GM12801 (cell line): ENCODE data around the gene ARFGEF3.

Experiments
- TF ChIP-seq, protein P1 (sequence below): IDR thresholded peaks from one replicate; pipeline ENCODE4 v1.5.1; 2011; ENCODE audit warnings: control low read depth; ENCODE audit not compliant: insufficient read length; ENCODE audit errors: extremely low read depth

ARFGEF3 gene

DNA sequence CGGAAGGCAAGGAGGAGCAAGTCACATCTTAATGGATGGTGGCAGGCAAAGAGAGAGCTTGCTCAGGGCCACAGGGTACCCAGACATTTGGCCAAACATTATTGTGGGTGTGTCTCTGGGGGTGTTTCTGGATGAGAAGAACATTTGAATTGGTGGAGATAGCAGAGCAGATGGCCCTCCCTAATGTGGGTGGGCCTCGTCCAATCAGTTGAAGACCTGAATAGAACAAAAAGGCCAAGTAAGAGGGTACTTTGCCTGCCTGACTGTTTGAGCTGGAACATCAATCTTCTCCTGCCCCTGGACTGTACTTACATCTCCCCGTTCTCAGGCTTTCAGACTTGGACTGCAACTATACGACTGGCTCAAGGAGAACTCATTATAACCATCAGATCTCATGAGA lies 160.2 kb downstream of the ARFGEF3 start:
- TF ChIP-seq, protein P1, sequence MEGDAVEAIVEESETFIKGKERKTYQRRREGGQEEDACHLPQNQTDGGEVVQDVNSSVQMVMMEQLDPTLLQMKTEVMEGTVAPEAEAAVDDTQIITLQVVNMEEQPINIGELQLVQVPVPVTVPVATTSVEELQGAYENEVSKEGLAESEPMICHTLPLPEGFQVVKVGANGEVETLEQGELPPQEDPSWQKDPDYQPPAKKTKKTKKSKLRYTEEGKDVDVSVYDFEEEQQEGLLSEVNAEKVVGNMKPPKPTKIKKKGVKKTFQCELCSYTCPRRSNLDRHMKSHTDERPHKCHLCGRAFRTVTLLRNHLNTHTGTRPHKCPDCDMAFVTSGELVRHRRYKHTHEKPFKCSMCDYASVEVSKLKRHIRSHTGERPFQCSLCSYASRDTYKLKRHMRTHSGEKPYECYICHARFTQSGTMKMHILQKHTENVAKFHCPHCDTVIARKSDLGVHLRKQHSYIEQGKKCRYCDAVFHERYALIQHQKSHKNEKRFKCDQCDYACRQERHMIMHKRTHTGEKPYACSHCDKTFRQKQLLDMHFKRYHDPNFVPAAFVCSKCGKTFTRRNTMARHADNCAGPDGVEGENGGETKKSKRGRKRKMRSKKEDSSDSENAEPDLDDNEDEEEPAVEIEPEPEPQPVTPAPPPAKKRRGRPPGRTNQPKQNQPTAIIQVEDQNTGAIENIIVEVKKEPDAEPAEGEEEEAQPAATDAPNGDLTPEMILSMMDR, result no peak

DNA sequence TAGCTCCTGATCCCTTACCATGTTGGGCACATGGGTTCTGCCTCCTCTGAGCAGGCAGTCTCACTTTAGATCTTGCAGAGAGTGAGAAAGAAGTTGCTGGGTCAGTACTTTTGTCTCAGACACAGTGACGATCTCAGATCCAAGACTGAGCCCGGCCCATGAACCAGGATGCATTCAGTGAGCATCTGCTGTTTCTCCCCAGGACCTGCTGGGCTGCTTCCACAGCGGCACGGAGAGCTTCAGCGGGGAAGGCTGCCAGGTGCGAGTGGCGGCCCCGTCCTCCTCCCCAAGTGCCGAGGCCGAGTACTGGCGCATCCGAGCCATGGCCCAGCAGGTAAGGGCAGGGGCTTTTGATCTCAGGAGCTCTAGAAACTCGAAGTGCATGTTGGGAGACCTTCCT lies 162.1 kb downstream of the ARFGEF3 start:
- TF ChIP-seq, protein P1, result no peak

DNA sequence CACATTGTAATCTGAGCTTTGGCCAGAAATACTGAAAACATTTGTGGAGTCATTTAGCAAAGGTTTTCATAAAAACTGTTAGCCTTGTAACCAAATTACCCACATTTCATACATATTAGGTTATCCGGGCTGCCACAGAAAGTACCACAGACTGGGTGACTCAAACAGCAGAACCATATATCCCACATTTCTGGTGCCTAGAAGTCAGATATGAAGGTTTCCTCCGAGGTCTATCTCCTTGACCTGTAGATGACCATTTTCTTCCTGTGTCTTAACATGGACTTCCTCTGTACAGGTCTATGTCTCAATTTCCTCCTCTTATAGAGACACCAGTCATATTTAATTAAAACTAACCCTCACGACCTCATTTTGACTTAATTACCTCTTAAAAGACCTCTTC lies 166.5 kb downstream of the ARFGEF3 start:
- TF ChIP-seq, protein P1, result no peak

DNA sequence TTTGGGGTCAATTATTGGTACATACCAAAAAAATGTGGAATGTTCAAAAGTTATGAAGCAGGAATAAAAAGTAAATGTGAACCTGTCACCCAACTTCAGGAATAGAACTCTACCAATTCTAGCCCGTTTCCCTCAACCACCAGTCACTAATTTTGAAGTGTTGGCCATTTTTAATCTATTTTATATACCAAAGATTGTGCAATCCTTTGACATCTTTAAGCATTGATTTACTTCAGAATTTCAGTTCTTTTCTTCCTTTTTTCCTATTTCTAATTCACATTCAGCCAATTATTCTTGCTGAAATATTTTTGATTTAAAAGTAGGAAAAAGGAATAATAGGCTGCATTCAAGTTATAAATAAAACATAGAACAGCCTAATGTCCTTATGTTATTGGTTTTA lies 169.0 kb downstream of the ARFGEF3 start:
- TF ChIP-seq, protein P1, result no peak

GRCh38 chr6:138331444-138331843 lies 169.7 kb downstream of the ARFGEF3 start:
- TF ChIP-seq, protein P1, result no peak

GRCh38 chr6:138331984-138332383 lies 170.2 kb downstream of the ARFGEF3 start:
- TF ChIP-seq, protein P1, result no peak

GRCh38 chr6:138334000-138334399 lies 172.3 kb downstream of the ARFGEF3 start:
- TF ChIP-seq, protein P1, result no peak

DNA sequence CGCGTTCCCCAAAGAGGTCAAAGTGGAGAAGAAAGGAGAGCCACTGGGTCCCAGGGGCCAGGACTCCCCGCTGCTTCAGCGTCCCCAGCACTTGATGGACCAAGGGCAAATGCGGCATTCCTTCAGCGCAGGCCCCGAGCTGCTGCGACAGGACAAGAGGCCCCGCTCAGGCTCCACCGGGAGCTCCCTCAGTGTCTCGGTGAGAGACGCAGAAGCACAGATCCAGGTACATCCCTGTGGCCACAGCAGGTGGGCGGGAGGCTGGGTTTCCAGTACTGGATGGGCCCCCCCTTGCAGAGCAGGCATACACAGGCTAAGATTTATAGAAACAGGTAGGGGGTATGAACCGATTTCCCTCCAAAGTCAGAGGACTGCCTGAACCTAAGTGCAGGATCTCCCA lies 173.2 kb downstream of the ARFGEF3 start:
- TF ChIP-seq, protein P1, result no peak
